Muscle layer of duodenum (tissue), 2 donors: ENCODE results near the gene AKT1.

ENCODE experiments used
- H3K27ac ChIP-seq: one replicate; pipeline ENCODE4 v1.7.0; 2013; ENCODE audit warnings: mild to moderate bottlenecking, low read length
- H3K27me3 ChIP-seq: one replicate; pipeline ENCODE4 v1.7.0; 2013; ENCODE audit warnings: low read depth, mild to moderate bottlenecking, control low read depth, low read length
- H3K36me3 ChIP-seq, 2 donors: one replicate each; pipeline ENCODE4 v1.7.0; 2013; ENCODE audit warnings: low read length in 2 of 2, control low read depth in 1 of 2, mild to moderate bottlenecking in 1 of 2; ENCODE audit not compliant: insufficient read depth in 2 of 2, control insufficient read depth in 1 of 2
- H3K4me1 ChIP-seq, 2 donors: one replicate each; pipeline ENCODE4 v1.7.0; 2013; ENCODE audit warnings: low read length in 2 of 2, mild to moderate bottlenecking in 2 of 2, control low read depth in 1 of 2, moderate library complexity in 1 of 2; ENCODE audit not compliant: insufficient read depth in 2 of 2, control insufficient read depth in 1 of 2
- H3K4me3 ChIP-seq, 2 donors: one replicate each; pipeline ENCODE4 v1.7.0; 2013; ENCODE audit warnings: low read length in 2 of 2, low read depth in 1 of 2, mild to moderate bottlenecking in 1 of 2
- H3K9me3 ChIP-seq, 2 donors: one replicate each; pipeline ENCODE4 v1.7.0; 2013; ENCODE audit warnings: low read length in 2 of 2, control low read depth in 1 of 2, mild to moderate bottlenecking in 1 of 2; ENCODE audit not compliant: control insufficient read depth in 1 of 2
- donor health status: healthy.

AKT1 gene

GRCh38 chr14:104795781-104796686, 486 bp upstream of the AKT1 start:
- Histone ChIP-seq H3K4me1 (peaks cover 23 to 35% of the 10 kb centered on the region in 2 donors), H3K27me3 (no peaks in the 10 kb centered on the region), H3K4me3 (peak overlapping the region; percentile 16 to 55), H3K9me3 (no peaks in the 10 kb centered on the region), H3K36me3 (peaks cover 0 to 7% of the 10 kb centered on the region in 2 donors), H3K27ac (peak overlapping the region; percentile 31)

- Histone ChIP-seq H3K4me3 (peak overlapping the region; percentile 78 to 81), H3K27ac (peak overlapping the region; percentile 23), H3K27me3 (no peaks in the 10 kb centered on the region), H3K4me1 (peaks cover 20 to 34% of the 10 kb centered on the region in 2 donors), H3K9me3 (no peaks in the 10 kb centered on the region), H3K36me3 (peaks cover under 1 to 16% of the 10 kb centered on the region in 2 donors)
These were observed 936 bp downstream of the AKT1 start for GRCh38 chr14:104794631-104794992.

- peaks cover 6 to 16% of the 10 kb centered on the region in 2 donors for H3K36me3 ChIP-seq
- H3K4me3 ChIP-seq: peak overlapping the region; percentile 78 to 81
- peaks cover 15 to 34% of the 10 kb centered on the region in 2 donors for H3K4me1 ChIP-seq
- H3K9me3 ChIP-seq: no peaks in the 10 kb centered on the region
- peak overlapping the region; percentile 23 for H3K27ac ChIP-seq
- H3K27me3 ChIP-seq: no peaks in the 10 kb centered on the region
These were observed 1.4 kb downstream of the AKT1 start for GRCh38 chr14:104794099-104794498.

GRCh38 chr14:104793703-104793959, 1.9 kb downstream of the AKT1 start:
- Histone ChIP-seq H3K36me3 (peaks cover 6 to 16% of the 10 kb centered on the region in 2 donors), H3K4me3 (peak overlapping the region; percentile 78 to 81), H3K4me1 (peaks cover 15 to 34% of the 10 kb centered on the region in 2 donors), H3K27ac (no peak overlapping the region), H3K9me3 (no peaks in the 10 kb centered on the region), H3K27me3 (no peaks in the 10 kb centered on the region)

GRCh38 chr14:104792945-104793702, 2.4 kb downstream of the AKT1 start:
- Histone ChIP-seq H3K36me3 (peaks cover 6 to 16% of the 10 kb centered on the region in 2 donors), H3K9me3 (no peaks in the 10 kb centered on the region), H3K4me1 (peaks cover 15 to 39% of the 10 kb centered on the region in 2 donors), H3K27ac (no peak overlapping the region), H3K4me3 (peak overlapping the region; percentile 78 to 81), H3K27me3 (no peaks in the 10 kb centered on the region)

GRCh38 chr14:104792101-104792884, 3.3 kb downstream of the AKT1 start:
- Histone ChIP-seq H3K27me3 (no peaks in the 10 kb centered on the region), H3K36me3 (peaks cover 6 to 16% of the 10 kb centered on the region in 2 donors), H3K4me1 (peaks cover 15 to 42% of the 10 kb centered on the region in 2 donors), H3K27ac (no peak overlapping the region), H3K9me3 (no peaks in the 10 kb centered on the region), H3K4me3 (no peak overlapping the region)

GRCh38 chr14:104791425-104791824, 4.1 kb downstream of the AKT1 start:
- Histone ChIP-seq H3K4me1 (peaks cover 15 to 43% of the 10 kb centered on the region in 2 donors), H3K27me3 (no peaks in the 10 kb centered on the region), H3K4me3 (no peak overlapping the region), H3K27ac (no peak overlapping the region), H3K9me3 (no peaks in the 10 kb centered on the region), H3K36me3 (peaks cover 6 to 16% of the 10 kb centered on the region in 2 donors)

- H3K9me3 ChIP-seq: no peaks in the 10 kb centered on the region
- H3K27me3 ChIP-seq: no peaks in the 10 kb centered on the region
- peaks cover 12 to 43% of the 10 kb centered on the region in 2 donors for H3K4me1 ChIP-seq
- no peak overlapping the region for H3K4me3 ChIP-seq
- H3K36me3 ChIP-seq: peaks cover 6 to 16% of the 10 kb centered on the region in 2 donors
- H3K27ac ChIP-seq: no peak overlapping the region
These were observed 5.5 kb downstream of the AKT1 start for GRCh38 chr14:104789752-104790743.

- peaks cover 12 to 45% of the 10 kb centered on the region in 2 donors for H3K4me1 ChIP-seq
These were observed 6.5 kb downstream of the AKT1 start for GRCh38 chr14:104788873-104789663.

More at GRCh38 chr14:104788873-104789663, 6.5 kb downstream of the AKT1 start:
- no peaks in the 10 kb centered on the region for H3K27me3 ChIP-seq
- H3K9me3 ChIP-seq: no peaks in the 10 kb centered on the region
- no peak overlapping the region for H3K4me3 ChIP-seq
- H3K36me3 ChIP-seq: peaks cover 6 to 16% of the 10 kb centered on the region in 2 donors
- no peak overlapping the region for H3K27ac ChIP-seq
